ENCODE results near the gene DLGAP1.

The DLGAP1 gene

GRCh38 chr18:3901042-3901441, 554.1 kb downstream of the DLGAP1 start:
- Histone ChIP-seq H3K9me3 (ENCODE audit: control insufficient read depth in 1 of 2, low read length in 2 of 2) (no peaks in the 10 kb centered on the region), H3K9ac (ENCODE audit: low read depth in 1 of 2, low read length in 2 of 2) (no peak overlapping the region), H3K27ac (ENCODE audit: low read depth, low read length) (no peak overlapping the region), H3K4me1 (ENCODE audit: control insufficient read depth in 1 of 2, insufficient read depth in 2 of 2, low read length in 2 of 2) (peaks cover 0 to 3% of the 10 kb centered on the region in 2 donors), H3K36me3 (ENCODE audit: control insufficient read depth in 1 of 2, insufficient read depth in 2 of 2, low read length in 2 of 2) (no peaks in the 10 kb centered on the region), H3K27me3 (ENCODE audit: control insufficient read depth in 1 of 2, insufficient read depth in 2 of 2, low read length in 2 of 2) (no peaks in the 10 kb centered on the region), H3K4me3 (ENCODE audit: low read depth in 1 of 2, low read length in 2 of 2) (no peak overlapping the region)

GRCh38 chr18:3900327-3900726, 554.8 kb downstream of the DLGAP1 start:
- Histone ChIP-seq H3K9me3 (ENCODE audit: control insufficient read depth in 1 of 2, low read length in 2 of 2) (no peaks in the 10 kb centered on the region), H3K27me3 (ENCODE audit: control insufficient read depth in 1 of 2, insufficient read depth in 2 of 2, low read length in 2 of 2) (no peaks in the 10 kb centered on the region), H3K36me3 (ENCODE audit: control insufficient read depth in 1 of 2, insufficient read depth in 2 of 2, low read length in 2 of 2) (no peaks in the 10 kb centered on the region), H3K4me1 (ENCODE audit: control insufficient read depth in 1 of 2, insufficient read depth in 2 of 2, low read length in 2 of 2) (no peaks in the 10 kb centered on the region), H3K9ac (ENCODE audit: low read depth in 1 of 2, low read length in 2 of 2) (no peak overlapping the region), H3K4me3 (ENCODE audit: low read depth in 1 of 2, low read length in 2 of 2) (no peak overlapping the region), H3K27ac (ENCODE audit: low read depth, low read length) (no peak overlapping the region)

GRCh38 chr18:3898861-3899613, 556.1 kb downstream of the DLGAP1 start:
- no peak overlapping the region for H3K4me3 ChIP-seq (ENCODE audit: low read depth in 1 of 2, low read length in 2 of 2)
- no peaks in the 10 kb centered on the region for H3K9me3 ChIP-seq (ENCODE audit: control insufficient read depth in 1 of 2, low read length in 2 of 2)
- H3K27ac ChIP-seq (ENCODE audit: low read depth, low read length) = no peak overlapping the region
- no peaks in the 10 kb centered on the region for H3K4me1 ChIP-seq (ENCODE audit: control insufficient read depth in 1 of 2, insufficient read depth in 2 of 2, low read length in 2 of 2)
- no peak overlapping the region for H3K9ac ChIP-seq (ENCODE audit: low read depth in 1 of 2, low read length in 2 of 2)
- no peaks in the 10 kb centered on the region for H3K27me3 ChIP-seq (ENCODE audit: control insufficient read depth in 1 of 2, insufficient read depth in 2 of 2, low read length in 2 of 2)
- no peaks in the 10 kb centered on the region for H3K36me3 ChIP-seq (ENCODE audit: control insufficient read depth in 1 of 2, insufficient read depth in 2 of 2, low read length in 2 of 2)

- Histone ChIP-seq H3K4me3 (ENCODE audit: low read depth in 1 of 2, low read length in 2 of 2) (no peak overlapping the region), H3K4me1 (ENCODE audit: control insufficient read depth in 1 of 2, insufficient read depth in 2 of 2, low read length in 2 of 2) (no peaks in the 10 kb centered on the region), H3K9me3 (ENCODE audit: control insufficient read depth in 1 of 2, low read length in 2 of 2) (no peaks in the 10 kb centered on the region), H3K36me3 (ENCODE audit: control insufficient read depth in 1 of 2, insufficient read depth in 2 of 2, low read length in 2 of 2) (no peaks in the 10 kb centered on the region), H3K9ac (ENCODE audit: low read depth in 1 of 2, low read length in 2 of 2) (no peak overlapping the region), H3K27ac (ENCODE audit: low read depth, low read length) (no peak overlapping the region), H3K27me3 (ENCODE audit: control insufficient read depth in 1 of 2, insufficient read depth in 2 of 2, low read length in 2 of 2) (no peaks in the 10 kb centered on the region)
These were observed 563.0 kb downstream of the DLGAP1 start for GRCh38 chr18:3892152-3892551.

GRCh38 chr18:3891245-3891644, 563.9 kb downstream of the DLGAP1 start:
- no peaks in the 10 kb centered on the region for H3K9me3 ChIP-seq (ENCODE audit: control insufficient read depth in 1 of 2, low read length in 2 of 2)
- H3K36me3 ChIP-seq (ENCODE audit: control insufficient read depth in 1 of 2, insufficient read depth in 2 of 2, low read length in 2 of 2) = no peaks in the 10 kb centered on the region
- H3K4me3 ChIP-seq (ENCODE audit: low read depth in 1 of 2, low read length in 2 of 2) = no peak overlapping the region
- H3K27me3 ChIP-seq (ENCODE audit: control insufficient read depth in 1 of 2, insufficient read depth in 2 of 2, low read length in 2 of 2) = no peaks in the 10 kb centered on the region
- H3K9ac ChIP-seq (ENCODE audit: low read depth in 1 of 2, low read length in 2 of 2) = no peak overlapping the region
- no peak overlapping the region for H3K27ac ChIP-seq (ENCODE audit: low read depth, low read length)
- peaks cover 4% of the 10 kb centered on the region in 2 donors for H3K4me1 ChIP-seq (ENCODE audit: control insufficient read depth in 1 of 2, insufficient read depth in 2 of 2, low read length in 2 of 2)

GRCh38 chr18:3889803-3890202, 565.3 kb downstream of the DLGAP1 start:
- Histone ChIP-seq H3K9ac (ENCODE audit: low read depth in 1 of 2, low read length in 2 of 2) (no peak overlapping the region), H3K36me3 (ENCODE audit: control insufficient read depth in 1 of 2, insufficient read depth in 2 of 2, low read length in 2 of 2) (no peaks in the 10 kb centered on the region), H3K9me3 (ENCODE audit: control insufficient read depth in 1 of 2, low read length in 2 of 2) (no peaks in the 10 kb centered on the region), H3K4me3 (ENCODE audit: low read depth in 1 of 2, low read length in 2 of 2) (no peak overlapping the region), H3K27ac (ENCODE audit: low read depth, low read length) (no peak overlapping the region), H3K27me3 (ENCODE audit: control insufficient read depth in 1 of 2, insufficient read depth in 2 of 2, low read length in 2 of 2) (no peaks in the 10 kb centered on the region), H3K4me1 (ENCODE audit: control insufficient read depth in 1 of 2, insufficient read depth in 2 of 2, low read length in 2 of 2) (peaks cover 4% of the 10 kb centered on the region in 2 donors)

GRCh38 chr18:3889121-3889520, 566.0 kb downstream of the DLGAP1 start:
- no peak overlapping the region for H3K27ac ChIP-seq (ENCODE audit: low read depth, low read length)
- H3K9me3 ChIP-seq (ENCODE audit: control insufficient read depth in 1 of 2, low read length in 2 of 2) = no peaks in the 10 kb centered on the region
- H3K4me1 ChIP-seq (ENCODE audit: control insufficient read depth in 1 of 2, insufficient read depth in 2 of 2, low read length in 2 of 2) = peaks cover 4% of the 10 kb centered on the region in 2 donors
- no peaks in the 10 kb centered on the region for H3K36me3 ChIP-seq (ENCODE audit: control insufficient read depth in 1 of 2, insufficient read depth in 2 of 2, low read length in 2 of 2)
- H3K4me3 ChIP-seq (ENCODE audit: low read depth in 1 of 2, low read length in 2 of 2) = no peak overlapping the region
- H3K27me3 ChIP-seq (ENCODE audit: control insufficient read depth in 1 of 2, insufficient read depth in 2 of 2, low read length in 2 of 2) = no peaks in the 10 kb centered on the region
- no peak overlapping the region for H3K9ac ChIP-seq (ENCODE audit: low read depth in 1 of 2, low read length in 2 of 2)

- no peaks in the 10 kb centered on the region for H3K36me3 ChIP-seq (ENCODE audit: control insufficient read depth in 1 of 2, insufficient read depth in 2 of 2, low read length in 2 of 2)
- H3K9ac ChIP-seq (ENCODE audit: low read depth in 1 of 2, low read length in 2 of 2) = no peak overlapping the region
- no peak overlapping the region for H3K4me3 ChIP-seq (ENCODE audit: low read depth in 1 of 2, low read length in 2 of 2)
These were observed 568.4 kb downstream of the DLGAP1 start for GRCh38 chr18:3886575-3887322.

GRCh38 chr18:3885209-3885792, 569.8 kb downstream of the DLGAP1 start:
- Histone ChIP-seq H3K27ac (ENCODE audit: low read depth, low read length) (no peak overlapping the region), H3K27me3 (ENCODE audit: control insufficient read depth in 1 of 2, insufficient read depth in 2 of 2, low read length in 2 of 2) (no peaks in the 10 kb centered on the region), H3K4me3 (ENCODE audit: low read depth in 1 of 2, low read length in 2 of 2) (no peak overlapping the region), H3K9me3 (ENCODE audit: control insufficient read depth in 1 of 2, low read length in 2 of 2) (no peaks in the 10 kb centered on the region), H3K36me3 (ENCODE audit: control insufficient read depth in 1 of 2, insufficient read depth in 2 of 2, low read length in 2 of 2) (no peaks in the 10 kb centered on the region), H3K9ac (ENCODE audit: low read depth in 1 of 2, low read length in 2 of 2) (no peak overlapping the region), H3K4me1 (ENCODE audit: control insufficient read depth in 1 of 2, insufficient read depth in 2 of 2, low read length in 2 of 2) (peaks cover 4% of the 10 kb centered on the region in 2 donors)

More at GRCh38 chr18:3886575-3887322, 568.4 kb downstream of the DLGAP1 start:
- Histone ChIP-seq H3K27me3 (ENCODE audit: control insufficient read depth in 1 of 2, insufficient read depth in 2 of 2, low read length in 2 of 2) (no peaks in the 10 kb centered on the region), H3K4me1 (ENCODE audit: control insufficient read depth in 1 of 2, insufficient read depth in 2 of 2, low read length in 2 of 2) (peaks cover 4% of the 10 kb centered on the region in 2 donors), H3K9me3 (ENCODE audit: control insufficient read depth in 1 of 2, low read length in 2 of 2) (no peaks in the 10 kb centered on the region), H3K27ac (ENCODE audit: low read depth, low read length) (no peak overlapping the region)

- no peak overlapping the region for H3K4me3 ChIP-seq (ENCODE audit: low read depth in 1 of 2, low read length in 2 of 2)
- H3K9ac ChIP-seq (ENCODE audit: low read depth in 1 of 2, low read length in 2 of 2) = no peak overlapping the region
- no peaks in the 10 kb centered on the region for H3K36me3 ChIP-seq (ENCODE audit: control insufficient read depth in 1 of 2, insufficient read depth in 2 of 2, low read length in 2 of 2)
- H3K27me3 ChIP-seq (ENCODE audit: control insufficient read depth in 1 of 2, insufficient read depth in 2 of 2, low read length in 2 of 2) = no peaks in the 10 kb centered on the region
- no peaks in the 10 kb centered on the region for H3K9me3 ChIP-seq (ENCODE audit: control insufficient read depth in 1 of 2, low read length in 2 of 2)
- no peak overlapping the region for H3K27ac ChIP-seq (ENCODE audit: low read depth, low read length)
- no peaks in the 10 kb centered on the region for H3K4me1 ChIP-seq (ENCODE audit: control insufficient read depth in 1 of 2, insufficient read depth in 2 of 2, low read length in 2 of 2)
These were observed 575.3 kb downstream of the DLGAP1 start for GRCh38 chr18:3879836-3880120.

All from duodenal mucosa (tissue), 2 donors.